Activated CD4-positive, alpha-beta T cell treated with anti-CD3 and anti-CD28 coated beads, Interleukin-2, amount 10 ng/mL, durations not matched to agents 7 days and 5 days (primary cell): Measurements from ENCODE around the gene PCDHA8. TPM values are rescaled to one million over a fixed set of nuclear protein-coding genes. Genes with fewer than 3 reads are reported as not detected.
A peak's percentile ranks its signal among the peaks of the same experiment; 100 is the strongest.
"Not testable (repeated sequence)": the region's sequence is repeated elsewhere in the genome, so short reads cannot be mapped to it uniquely, and the experiment has no call there.

ENCODE experiments used
- CTCF ChIA-PET: fragments of 350-600 bp; sonication (Branson Sonifier 250); formaldehyde crosslinking; loops from one replicate; lab custom pipeline; 2021; ENCODE audit warnings: antibody characterized with exemption; lab: Charles Lee
- POLR2A ChIA-PET: fragments of 350-600 bp; sonication (Branson Sonifier 250); formaldehyde crosslinking; loops from one replicate; lab custom pipeline; 2021; ENCODE audit warnings: antibody characterized with exemption; lab: Charles Lee
- DNase-seq: peaks from one replicate; pipeline ENCODE4 v3.0.0-alpha.2; 2020
- H3K27ac Mint-ChIP-seq: one replicate; pipeline ENCODE4 v1.8.0; 2021; ENCODE audit warnings: mild to moderate bottlenecking, moderate library complexity, mixed read lengths
- H3K27me3 Mint-ChIP-seq: one replicate; pipeline ENCODE4 v1.8.0; 2021; ENCODE audit warnings: mixed read lengths
- H3K36me3 Mint-ChIP-seq: one replicate; pipeline ENCODE4 v1.8.0; 2021; ENCODE audit warnings: low read depth, mixed read lengths
- H3K4me1 Mint-ChIP-seq: one replicate; pipeline ENCODE4 v1.8.0; 2021; ENCODE audit warnings: mixed read lengths
- H3K4me3 Mint-ChIP-seq: one replicate; pipeline ENCODE4 v1.8.0; 2021; ENCODE audit warnings: mild to moderate bottlenecking, moderate library complexity, mixed read lengths
- H3K9me3 Mint-ChIP-seq: one replicate; pipeline ENCODE4 v1.8.0; 2021; ENCODE audit warnings: mixed read lengths
- total RNA-seq, 2 experiments: library from RNA; stranded (reverse); gene quantifications; one replicate each; pipeline ENCODE4 v1.2.3, GENCODE V29; 2021

The PCDHA8 gene
- total RNA-seq, 2 experiments from 2014 or later, result not detected

DNA sequence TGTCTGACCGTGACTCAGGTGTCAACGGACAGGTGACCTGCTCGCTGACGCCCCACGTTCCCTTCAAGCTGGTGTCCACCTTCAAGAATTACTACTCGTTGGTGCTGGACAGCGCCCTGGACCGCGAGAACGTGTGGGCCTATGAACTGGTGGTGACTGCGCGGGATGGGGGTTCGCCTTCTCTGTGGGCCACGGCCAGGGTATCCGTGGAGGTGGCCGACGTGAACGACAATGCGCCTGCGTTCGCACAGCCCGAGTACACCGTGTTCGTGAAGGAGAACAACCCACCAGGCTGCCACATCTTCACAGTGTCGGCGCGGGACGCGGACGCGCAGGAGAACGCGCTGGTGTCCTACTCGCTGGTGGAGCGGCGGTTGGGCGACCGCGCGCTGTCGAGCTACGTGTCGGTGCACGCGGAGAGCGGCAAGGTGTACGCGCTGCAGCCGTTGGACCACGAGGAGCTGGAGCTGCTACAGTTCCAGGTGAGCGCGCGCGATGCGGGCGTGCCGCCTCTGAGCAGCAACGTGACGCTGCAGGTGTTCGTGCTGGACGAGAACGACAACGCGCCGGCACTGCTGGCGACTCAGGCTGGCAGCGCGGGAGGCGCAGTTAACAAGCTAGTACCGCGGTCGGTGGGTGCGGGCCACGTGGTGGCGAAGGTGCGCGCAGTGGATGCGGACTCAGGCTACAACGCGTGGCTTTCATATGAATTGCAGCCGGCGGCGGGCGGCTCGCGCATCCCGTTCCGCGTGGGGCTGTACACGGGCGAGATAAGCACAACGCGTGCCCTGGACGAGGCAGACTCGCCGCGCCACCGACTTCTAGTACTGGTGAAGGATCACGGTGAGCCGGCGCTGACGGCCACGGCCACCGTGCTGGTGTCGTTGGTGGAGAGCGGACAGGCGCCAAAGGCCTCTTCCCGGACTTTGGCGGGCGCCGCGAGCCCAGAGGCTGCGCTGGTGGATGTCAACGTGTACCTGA is 29.5 kb downstream of the PCDHA8 start:
- CTCF ChIA-PET, result no interaction called here
- no peak overlapping the region for H3K4me3 Mint-ChIP-seq

DNA sequence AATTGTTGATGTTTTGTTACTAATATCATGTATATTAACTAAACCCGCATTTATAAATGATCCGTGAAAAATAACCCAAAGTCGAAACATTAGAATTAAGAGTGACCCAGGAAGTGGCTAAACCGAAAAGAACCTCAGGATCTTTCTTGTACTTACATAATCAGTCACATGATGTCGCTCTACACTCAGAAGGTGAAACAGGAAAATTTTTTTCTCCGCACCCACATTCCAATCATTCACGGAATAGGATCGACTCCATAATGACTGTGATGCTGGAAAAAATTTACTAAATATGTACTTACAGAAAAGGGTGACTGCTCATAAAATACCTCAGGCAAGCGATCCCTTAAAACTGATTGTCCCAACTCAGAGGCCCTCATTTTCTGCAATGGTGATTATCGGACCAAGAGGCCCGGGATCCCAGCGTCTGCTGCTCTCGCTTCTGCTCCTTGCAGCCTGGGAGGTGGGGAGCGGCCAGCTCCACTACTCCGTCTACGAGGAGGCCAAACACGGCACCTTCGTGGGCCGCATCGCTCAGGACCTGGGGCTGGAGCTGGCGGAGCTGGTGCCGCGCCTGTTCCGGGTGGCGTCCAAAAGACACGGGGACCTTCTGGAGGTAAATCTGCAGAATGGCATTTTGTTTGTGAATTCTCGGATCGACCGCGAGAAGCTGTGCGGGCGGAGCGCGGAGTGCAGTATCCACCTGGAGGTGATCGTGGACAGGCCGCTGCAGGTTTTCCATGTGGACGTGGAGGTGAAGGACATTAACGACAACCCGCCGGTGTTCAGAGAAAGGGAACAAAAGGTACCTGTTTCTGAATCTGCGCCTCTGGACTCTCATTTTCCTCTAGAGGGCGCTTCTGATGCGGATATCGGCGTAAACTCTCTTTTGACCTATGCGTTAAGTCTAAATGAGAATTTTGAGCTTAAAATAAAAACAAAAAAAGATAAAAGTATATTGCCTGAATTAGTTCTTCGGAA is 34.4 kb downstream of the PCDHA8 start, which contains the start of gene PCDHA12:
TSS of gene PCDHA12 (plus strand) at position 224 of the 981 bp plus-strand sequence. CDS start at position 389, 165 bp downstream.
- ChIA-PET POLR2A (no interaction called here), CTCF (no interaction called here)
- Mint-ChIP-seq H3K4me1 (no peaks in the 10 kb centered on the region), H3K27ac (peak within 1 kb of the TSS; percentile 54), H3K27me3 (peaks cover 2% of the 10 kb centered on the region), H3K9me3 (peaks cover 19% of the 10 kb centered on the region), H3K36me3 (no peaks in the 10 kb centered on the region), H3K4me3 (peak within 1 kb of the TSS; percentile 25)
- DNase-seq, result no peak

More for the DNA sequence above, 29.5 kb downstream of the PCDHA8 start:
- Mint-ChIP-seq H3K36me3 (peaks cover 2% of the 10 kb centered on the region), H3K27me3 (peaks cover 2% of the 10 kb centered on the region), H3K27ac (no peak overlapping the region), H3K9me3 (peaks cover 21% of the 10 kb centered on the region), H3K4me1 (no peaks in the 10 kb centered on the region)
- POLR2A ChIA-PET, result no interaction called here
- no peak for DNase-seq

DNA sequence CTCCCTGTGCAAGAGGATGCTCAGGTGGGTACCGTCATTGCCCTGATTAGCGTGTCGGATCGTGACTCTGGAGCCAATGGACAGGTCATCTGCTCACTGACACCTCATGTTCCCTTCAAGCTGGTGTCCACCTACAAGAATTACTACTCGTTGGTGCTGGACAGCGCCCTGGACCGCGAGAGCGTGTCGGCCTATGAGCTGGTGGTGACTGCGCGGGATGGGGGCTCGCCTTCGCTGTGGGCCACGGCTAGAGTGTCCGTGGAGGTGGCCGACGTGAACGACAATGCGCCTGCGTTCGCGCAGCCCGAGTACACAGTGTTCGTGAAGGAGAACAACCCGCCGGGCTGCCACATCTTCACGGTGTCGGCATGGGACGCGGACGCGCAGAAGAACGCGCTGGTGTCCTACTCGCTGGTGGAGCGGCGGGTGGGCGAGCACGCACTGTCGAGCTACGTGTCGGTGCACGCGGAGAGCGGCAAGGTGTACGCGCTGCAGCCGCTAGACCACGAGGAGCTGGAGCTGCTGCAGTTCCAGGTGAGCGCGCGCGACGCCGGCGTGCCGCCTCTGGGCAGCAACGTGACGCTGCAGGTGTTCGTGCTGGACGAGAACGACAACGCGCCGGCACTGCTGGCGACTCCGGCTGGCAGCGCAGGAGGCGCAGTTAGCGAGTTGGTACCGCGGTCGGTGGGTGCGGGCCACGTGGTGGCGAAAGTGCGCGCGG is 35.7 kb downstream of the PCDHA8 start:
- Mint-ChIP-seq H3K4me3 (peak overlapping the region; percentile 25), H3K9me3 (peaks cover 22% of the 10 kb centered on the region), H3K27ac (peak overlapping the region; percentile 54)
- H3K4me1 Mint-ChIP-seq, CTCF ChIA-PET, DNase-seq, POLR2A ChIA-PET, H3K36me3 Mint-ChIP-seq, H3K27me3 Mint-ChIP-seq: not testable (repeated sequence)

DNA sequence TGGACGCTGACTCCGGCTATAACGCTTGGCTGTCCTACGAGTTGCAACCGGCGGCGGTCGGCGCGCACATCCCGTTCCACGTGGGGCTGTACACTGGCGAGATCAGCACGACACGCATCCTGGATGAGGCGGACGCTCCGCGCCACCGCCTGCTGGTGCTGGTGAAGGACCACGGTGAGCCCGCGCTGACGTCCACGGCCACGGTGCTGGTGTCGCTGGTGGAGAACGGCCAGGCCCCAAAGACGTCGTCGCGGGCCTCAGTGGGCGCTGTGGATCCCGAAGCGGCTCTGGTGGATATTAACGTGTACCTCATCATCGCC is 36.2 kb downstream of the PCDHA8 start:
- Mint-ChIP-seq H3K4me1 (no peaks in the 10 kb centered on the region), H3K27ac (no peak overlapping the region), H3K36me3 (no peaks in the 10 kb centered on the region), H3K4me3 (no peak overlapping the region), H3K9me3 (peaks cover 20% of the 10 kb centered on the region), H3K27me3 (peaks cover 6% of the 10 kb centered on the region)
- POLR2A ChIA-PET, result no interaction called here
- DNase-seq, result no peak
- CTCF ChIA-PET, result no interaction called here

DNA sequence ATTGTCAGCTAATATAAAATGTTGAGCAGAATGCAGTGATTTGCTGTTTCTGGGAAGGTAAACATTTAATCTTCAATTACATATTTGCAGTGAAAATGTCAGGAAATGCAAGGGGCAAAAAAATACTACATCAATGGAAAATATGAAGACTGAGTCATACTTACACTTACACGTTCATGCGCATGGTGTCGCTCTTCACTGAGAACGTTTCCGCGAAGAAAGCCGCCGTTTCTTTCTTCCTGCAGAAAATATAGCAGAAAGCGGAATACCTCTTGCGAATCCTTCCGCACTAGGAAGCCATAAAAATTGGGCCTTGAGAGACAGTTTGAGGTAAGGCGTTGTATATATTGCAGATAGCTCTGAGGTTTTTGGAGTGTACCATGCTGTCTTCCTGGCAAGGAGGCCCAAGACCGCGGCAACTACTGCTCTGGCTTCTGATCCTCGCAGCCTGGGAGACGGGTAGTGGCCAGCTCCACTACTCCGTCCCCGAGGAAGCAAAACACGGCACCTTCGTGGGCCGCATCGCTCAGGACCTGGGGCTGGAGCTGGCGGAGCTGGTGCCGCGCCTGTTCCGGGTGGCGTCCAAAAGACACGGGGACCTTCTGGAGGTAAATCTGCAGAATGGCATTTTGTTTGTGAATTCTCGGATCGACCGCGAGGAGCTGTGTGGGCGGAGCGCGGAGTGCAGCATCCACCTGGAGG is 41.1 kb downstream of the PCDHA8 start, which contains the start of gene PCDHA13:
TSS of gene PCDHA13 (plus strand) at position 236 of the 702 bp plus-strand sequence. CDS start at position 381, 145 bp downstream.
- ChIA-PET CTCF (no interaction called here), POLR2A (no interaction called here)
- Mint-ChIP-seq H3K4me1 (no peaks in the 10 kb centered on the region), H3K27me3 (peaks cover 4% of the 10 kb centered on the region), H3K27ac (no peak within 1 kb of the TSS), H3K36me3 (no peaks in the 10 kb centered on the region), H3K4me3 (peak within 1 kb of the TSS; percentile 28), H3K9me3 (peaks cover 14% of the 10 kb centered on the region)
- DNase-seq, result no peak

DNA sequence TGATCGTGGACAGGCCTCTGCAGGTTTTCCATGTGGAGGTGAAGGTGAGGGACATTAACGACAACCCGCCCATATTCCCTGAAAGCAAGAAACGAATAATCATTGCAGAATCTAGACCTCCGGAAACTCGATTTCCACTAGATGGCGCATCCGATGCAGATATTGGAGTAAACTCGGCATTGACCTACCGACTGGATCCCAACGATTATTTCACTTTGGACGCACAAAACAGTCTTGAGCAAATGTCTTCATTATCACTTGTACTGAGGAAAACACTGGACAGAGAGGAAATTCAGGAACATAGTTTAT is 41.6 kb downstream of the PCDHA8 start:
- H3K4me3 Mint-ChIP-seq, result peak overlapping the region; percentile 28
- H3K4me1 Mint-ChIP-seq, result no peaks in the 10 kb centered on the region
- H3K27ac Mint-ChIP-seq, result no peak overlapping the region
- peaks cover 16% of the 10 kb centered on the region for H3K9me3 Mint-ChIP-seq
- peaks cover 4% of the 10 kb centered on the region for H3K27me3 Mint-ChIP-seq
- DNase-seq, result no peak
- POLR2A ChIA-PET, result no interaction called here
- no peaks in the 10 kb centered on the region for H3K36me3 Mint-ChIP-seq
- CTCF ChIA-PET, result no interaction called here

DNA sequence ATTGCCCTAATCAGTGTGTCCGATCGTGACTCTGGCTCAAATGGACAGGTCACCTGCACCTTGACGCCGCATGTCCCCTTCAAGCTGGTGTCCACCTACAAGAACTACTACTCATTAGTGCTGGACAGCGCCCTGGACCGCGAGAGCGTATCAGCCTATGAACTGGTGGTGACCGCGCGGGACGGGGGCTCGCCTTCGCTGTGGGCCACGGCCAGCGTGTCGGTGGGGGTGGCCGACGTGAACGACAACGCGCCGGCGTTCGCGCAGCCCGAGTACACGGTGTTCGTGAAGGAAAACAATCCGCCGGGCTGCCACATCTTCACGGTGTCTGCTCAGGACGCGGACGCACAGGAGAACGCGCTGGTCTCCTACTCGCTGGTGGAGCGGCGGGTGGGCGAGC is 42.4 kb downstream of the PCDHA8 start:
- no peak overlapping the region for H3K27ac Mint-ChIP-seq
- H3K36me3 Mint-ChIP-seq, result no peaks in the 10 kb centered on the region
- ChIA-PET CTCF (no interaction called here), POLR2A (no interaction called here)
- H3K27me3 Mint-ChIP-seq, result peaks cover 4% of the 10 kb centered on the region
- H3K4me3 Mint-ChIP-seq, result no peak overlapping the region
- H3K9me3 Mint-ChIP-seq, result peaks cover 16% of the 10 kb centered on the region
- no peak for DNase-seq
- no peaks in the 10 kb centered on the region for H3K4me1 Mint-ChIP-seq

DNA sequence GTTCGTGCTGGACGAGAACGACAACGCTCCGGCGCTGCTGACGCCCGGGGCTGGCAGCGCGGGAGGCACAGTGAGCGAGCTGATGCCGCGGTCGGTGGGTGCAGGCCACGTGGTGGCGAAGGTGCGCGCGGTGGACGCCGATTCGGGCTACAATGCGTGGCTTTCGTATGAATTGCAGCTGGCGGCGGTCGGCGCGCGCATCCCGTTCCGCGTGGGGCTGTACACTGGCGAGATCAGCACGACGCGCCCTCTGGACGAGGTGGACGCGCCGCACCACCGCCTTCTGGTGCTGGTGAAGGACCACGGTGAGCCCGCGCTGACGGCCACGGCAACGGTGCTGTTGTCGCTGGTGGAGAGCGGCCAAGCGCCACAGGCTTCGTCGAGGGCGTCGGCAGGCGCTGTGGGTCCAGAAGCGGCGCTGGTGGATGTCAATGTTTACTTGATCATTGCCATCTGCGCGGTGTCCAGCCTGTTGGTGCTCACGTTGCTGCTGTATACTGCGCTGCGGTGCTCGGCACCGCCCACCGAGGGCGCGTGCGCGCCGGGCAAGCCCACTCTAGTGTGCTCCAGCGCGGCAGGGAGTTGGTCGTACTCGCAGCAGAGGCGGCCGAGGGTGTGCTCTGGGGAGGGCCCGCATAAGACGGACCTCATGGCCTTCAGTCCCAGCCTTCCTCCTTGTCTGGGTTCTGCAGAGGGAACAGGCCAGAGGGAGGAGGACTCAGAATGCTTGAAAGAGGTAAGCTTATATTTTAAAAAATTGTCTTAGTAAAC is 43.1 kb downstream of the PCDHA8 start:
- ChIA-PET POLR2A (no interaction called here), CTCF (interaction anchor here (0.7 kb wide), 1 partner anchor 516 kb away, joined by 3 read pairs; no protein-coding TSS in a partner anchor)
- Mint-ChIP-seq H3K36me3 (no peaks in the 10 kb centered on the region), H3K27me3 (peaks cover 4% of the 10 kb centered on the region), H3K27ac (no peak overlapping the region), H3K9me3 (peaks cover 16% of the 10 kb centered on the region), H3K4me1 (no peaks in the 10 kb centered on the region), H3K4me3 (no peak overlapping the region)
- DNase-seq, result no peak

Other genes starting within 250 kb of the PCDHA8 start
- under 1 TPM; 0.21 to 0.37 TPM for gene CD14, start 208.0 kb upstream of the PCDHA8 start, total RNA-seq
- 10 to 100 TPM; 33.5 to 38.8 TPM for gene TMCO6, start 201.7 kb upstream of the PCDHA8 start, total RNA-seq
- 10 to 100 TPM; 76.3 to 79.9 TPM for gene NDUFA2, start 193.6 kb upstream of the PCDHA8 start, total RNA-seq
- 100 to 1,000 TPM; 121 to 161 TPM for gene IK, start 193.4 kb upstream of the PCDHA8 start, total RNA-seq
- 10 to 100 TPM; 33.7 to 37.1 TPM for gene WDR55, start 176.3 kb upstream of the PCDHA8 start, total RNA-seq
- 1 to 10 TPM; 2.0 to 2.2 TPM for gene DND1, start 167.6 kb upstream of the PCDHA8 start, total RNA-seq
- 10 to 100 TPM; 71.5 to 76.5 TPM for gene HARS1, start 149.8 kb upstream of the PCDHA8 start, total RNA-seq
- gene HARS2, start 149.7 kb upstream of the PCDHA8 start, total RNA-seq, result 10 to 100 TPM; 32.7 to 34.2 TPM
- 10 to 100 TPM; 52.4 to 61.3 TPM for gene ZMAT2, start 140.7 kb upstream of the PCDHA8 start, total RNA-seq
- not detected for gene PCDHA1, start 55.0 kb upstream of the PCDHA8 start, total RNA-seq
- gene PCDHA2, start 46.3 kb upstream of the PCDHA8 start, total RNA-seq, result not detected
- not detected for gene PCDHA3, start 40.1 kb upstream of the PCDHA8 start, total RNA-seq
- gene PCDHA4, start 34.1 kb upstream of the PCDHA8 start, total RNA-seq, result not detected
- not detected for gene PCDHA5, start 19.6 kb upstream of the PCDHA8 start, total RNA-seq
- not detected for gene PCDHA6, start 13.2 kb upstream of the PCDHA8 start, total RNA-seq
- not detected for gene PCDHA7, start 6.9 kb upstream of the PCDHA8 start, total RNA-seq
- not detected for gene PCDHA9, start 7.2 kb downstream of the PCDHA8 start, total RNA-seq
- not detected for gene PCDHA10, start 14.7 kb downstream of the PCDHA8 start, total RNA-seq
- gene PCDHA11, start 27.8 kb downstream of the PCDHA8 start, total RNA-seq, result not detected
- gene PCDHA12, start 34.1 kb downstream of the PCDHA8 start, total RNA-seq, result not detected
- not detected for gene PCDHA13, start 40.9 kb downstream of the PCDHA8 start, total RNA-seq
- not detected for gene PCDHAC1, start 85.1 kb downstream of the PCDHA8 start, total RNA-seq
- not detected for gene PCDHAC2, start 125.3 kb downstream of the PCDHA8 start, total RNA-seq
- not detected for gene PCDHB1, start 210.2 kb downstream of the PCDHA8 start, total RNA-seq